Measurements from ENCODE around the gene AKR1C1.

DNA sequence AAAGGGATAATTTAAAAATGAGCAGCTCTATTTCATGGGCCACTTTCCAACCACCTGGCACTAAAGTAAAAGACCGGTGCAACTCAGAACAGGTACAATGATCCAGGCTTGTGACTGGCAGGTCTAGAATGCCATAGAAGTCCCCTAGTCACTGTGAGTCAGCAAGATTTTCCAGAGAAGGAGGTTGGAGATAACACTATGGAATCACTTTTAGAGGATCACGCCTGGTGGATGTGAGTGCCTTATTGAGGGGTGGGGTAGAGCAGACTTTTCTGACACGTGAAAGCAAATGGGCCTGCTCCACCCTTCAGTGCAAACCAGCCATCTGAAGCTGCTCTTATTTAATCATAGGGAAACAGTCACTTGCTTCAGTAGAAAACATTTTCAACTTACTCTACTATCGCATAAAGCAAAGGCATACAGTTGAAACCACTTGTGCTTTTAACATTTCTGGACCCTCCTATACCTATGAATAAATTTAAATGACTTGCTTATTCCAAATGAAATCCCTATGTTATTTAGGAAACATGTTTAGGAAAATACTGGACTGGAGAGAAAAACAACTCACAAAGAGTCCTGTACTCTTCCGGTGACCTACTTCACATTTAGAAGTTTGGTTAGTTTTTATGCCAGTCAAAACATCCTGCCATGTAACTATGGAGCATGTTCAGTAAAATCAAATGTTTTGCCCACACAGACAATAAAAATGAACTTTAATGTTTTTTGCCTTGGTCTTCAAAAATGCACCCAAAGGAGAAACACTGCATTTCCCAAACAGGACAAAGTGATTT is 21.5 kb upstream of the AKR1C1 start:
- TF ChIP-seq PHF21A (IDR thresholded peaks at IDR 0.05; ENCODE audit: borderline replicate concordance, low read depth) (no peak), TGIF2 (CRISPR knock-in tag; IDR thresholded peaks at IDR 0.05) (no peak), CHD2 (IDR thresholded peaks at IDR 0.05; ENCODE audit: low read depth, low read length) (no peak)
- TF ChIP-seq, protein P1, sequence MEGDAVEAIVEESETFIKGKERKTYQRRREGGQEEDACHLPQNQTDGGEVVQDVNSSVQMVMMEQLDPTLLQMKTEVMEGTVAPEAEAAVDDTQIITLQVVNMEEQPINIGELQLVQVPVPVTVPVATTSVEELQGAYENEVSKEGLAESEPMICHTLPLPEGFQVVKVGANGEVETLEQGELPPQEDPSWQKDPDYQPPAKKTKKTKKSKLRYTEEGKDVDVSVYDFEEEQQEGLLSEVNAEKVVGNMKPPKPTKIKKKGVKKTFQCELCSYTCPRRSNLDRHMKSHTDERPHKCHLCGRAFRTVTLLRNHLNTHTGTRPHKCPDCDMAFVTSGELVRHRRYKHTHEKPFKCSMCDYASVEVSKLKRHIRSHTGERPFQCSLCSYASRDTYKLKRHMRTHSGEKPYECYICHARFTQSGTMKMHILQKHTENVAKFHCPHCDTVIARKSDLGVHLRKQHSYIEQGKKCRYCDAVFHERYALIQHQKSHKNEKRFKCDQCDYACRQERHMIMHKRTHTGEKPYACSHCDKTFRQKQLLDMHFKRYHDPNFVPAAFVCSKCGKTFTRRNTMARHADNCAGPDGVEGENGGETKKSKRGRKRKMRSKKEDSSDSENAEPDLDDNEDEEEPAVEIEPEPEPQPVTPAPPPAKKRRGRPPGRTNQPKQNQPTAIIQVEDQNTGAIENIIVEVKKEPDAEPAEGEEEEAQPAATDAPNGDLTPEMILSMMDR (IDR thresholded peaks at IDR 0.05 in 2 of 3, conservative IDR thresholded peaks at IDR 0.05 in 1 of 3; ENCODE audit: insufficient read depth in 2 of 3, low read depth in 1 of 3, low read length in 3 of 3) = no peak
